LoVo (cell line): ENCODE data around the gene SEC16A.
"Not testable (repeated sequence)": the region's sequence is repeated elsewhere in the genome, so short reads cannot be mapped to it uniquely, and the experiment has no call there.

Source experiments
- DNase-seq: peaks from one replicate; pipeline ENCODE4 v3.0.0-alpha.2; 2016; ENCODE audit warnings: low spot score

SEC16A gene

DNA sequence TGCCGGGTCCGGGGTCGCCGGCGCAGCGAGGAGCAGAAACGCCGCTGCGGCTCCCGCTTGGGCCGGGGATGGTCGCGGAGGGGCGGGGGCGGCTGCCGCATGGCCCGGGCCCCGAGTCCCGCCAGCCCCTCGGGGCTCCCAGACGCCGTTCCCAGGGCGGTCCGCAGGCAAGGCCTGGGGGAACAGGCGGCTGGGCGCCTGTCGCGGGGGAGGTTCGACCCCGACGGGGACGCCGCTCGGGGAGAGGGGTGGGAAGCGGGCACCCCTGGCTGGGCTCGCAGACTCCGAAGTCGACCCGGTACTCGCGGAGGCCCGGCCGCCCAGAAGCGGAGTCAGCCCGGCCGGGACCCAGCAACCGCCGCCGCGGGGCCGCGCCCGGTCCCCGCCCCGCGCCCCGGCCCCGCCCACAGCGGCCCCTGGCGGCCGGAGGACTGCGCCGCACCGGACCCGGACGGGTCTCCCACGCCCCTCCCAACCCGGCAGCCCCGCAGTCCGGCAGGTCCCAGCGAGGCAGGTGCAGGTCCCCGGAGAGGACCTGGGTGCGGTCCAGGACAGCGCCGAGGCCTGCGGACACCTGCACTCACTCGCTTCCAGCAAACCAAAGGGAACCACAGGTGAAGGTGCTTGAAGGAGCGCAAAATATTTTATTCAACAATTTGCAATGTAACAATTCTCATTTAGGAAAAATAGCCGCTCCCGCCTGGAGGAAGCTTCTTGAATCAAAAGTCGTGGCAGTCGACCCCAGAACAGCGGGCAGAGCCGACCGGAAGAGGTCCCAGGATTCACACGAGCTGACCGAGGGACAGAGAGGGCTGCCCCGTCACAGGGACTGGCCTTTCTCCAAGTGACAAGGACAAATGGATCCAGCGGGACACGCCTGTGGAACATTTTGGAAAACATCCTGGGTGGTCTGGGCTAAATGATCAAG is 43.1 kb downstream of the SEC16A start, which contains the start of gene INPP5E:
Gene INPP5E (minus strand): TSS at position 365 of the 928 bp plus-strand sequence. CDS start 426 bp downstream, outside the sequence.
- peak; percentile 68 for DNase-seq

GRCh38 chr9:136438548-136439480 is 44.0 kb downstream of the SEC16A start:
- DNase-seq, result peak; percentile 22

GRCh38 chr9:136437839-136438547 is 44.8 kb downstream of the SEC16A start:
- DNase-seq, result no peak

DNA sequence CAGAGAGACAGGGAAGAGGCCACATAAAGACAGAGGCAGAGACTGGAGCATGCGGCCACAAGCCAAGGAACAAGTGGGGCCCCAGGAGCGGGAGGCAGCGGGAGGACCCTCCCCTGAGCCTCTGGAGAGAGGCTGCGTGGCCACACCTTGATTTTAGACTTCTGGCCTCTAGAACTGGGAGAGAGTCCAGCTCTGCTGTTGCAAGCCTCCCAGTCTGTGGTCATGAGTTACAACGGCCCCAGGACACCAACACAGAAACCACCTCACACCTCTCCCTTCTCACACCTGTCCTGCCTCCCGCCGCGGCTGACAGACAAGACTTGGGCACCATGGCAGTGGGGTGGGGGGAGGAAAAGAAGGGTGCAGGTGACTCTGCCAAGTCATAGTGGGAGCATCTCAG is 45.4 kb downstream of the SEC16A start:
- DNase-seq, result no peak

GRCh38 chr9:136436055-136436634 is 46.7 kb downstream of the SEC16A start:
- no peak for DNase-seq

- no peak for DNase-seq
These were observed 48.2 kb downstream of the SEC16A start for GRCh38 chr9:136434580-136435169.

DNA sequence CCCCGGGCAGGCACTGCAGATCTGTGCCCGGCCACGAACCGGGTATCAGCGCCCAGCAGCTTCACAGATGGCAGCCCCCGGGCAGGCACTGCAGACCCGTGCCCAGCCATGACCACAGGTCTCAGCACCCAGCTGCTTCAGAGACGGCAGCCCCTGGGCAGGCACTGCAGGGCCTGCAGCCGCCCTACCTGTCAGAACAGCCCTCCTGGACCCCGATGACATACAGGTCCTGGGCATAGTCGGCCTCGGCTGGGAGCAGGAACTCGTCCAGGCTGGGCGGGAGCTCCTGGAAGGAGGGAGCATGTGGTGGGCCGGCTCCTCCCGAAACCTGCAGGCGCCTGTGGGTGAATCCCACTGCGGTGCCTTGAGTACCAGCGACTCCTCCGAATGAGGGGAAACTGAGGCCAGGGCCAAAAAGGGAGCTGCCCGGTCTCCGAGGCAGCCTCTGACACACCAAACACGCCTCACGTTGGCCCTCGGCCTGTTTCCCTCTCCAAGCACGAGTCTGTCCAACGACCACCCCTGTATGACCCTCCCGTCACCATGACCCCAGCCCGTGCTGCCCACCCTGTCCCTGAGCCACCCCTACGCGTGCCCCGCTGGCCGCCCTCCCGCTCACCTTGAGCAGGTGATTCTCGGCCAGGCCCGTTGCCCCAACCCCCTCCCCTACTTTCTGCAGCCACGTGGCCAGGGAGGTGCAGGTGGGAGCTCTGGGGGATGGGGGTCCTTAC is 48.8 kb downstream of the SEC16A start:
- DNase-seq, result no peak

DNA sequence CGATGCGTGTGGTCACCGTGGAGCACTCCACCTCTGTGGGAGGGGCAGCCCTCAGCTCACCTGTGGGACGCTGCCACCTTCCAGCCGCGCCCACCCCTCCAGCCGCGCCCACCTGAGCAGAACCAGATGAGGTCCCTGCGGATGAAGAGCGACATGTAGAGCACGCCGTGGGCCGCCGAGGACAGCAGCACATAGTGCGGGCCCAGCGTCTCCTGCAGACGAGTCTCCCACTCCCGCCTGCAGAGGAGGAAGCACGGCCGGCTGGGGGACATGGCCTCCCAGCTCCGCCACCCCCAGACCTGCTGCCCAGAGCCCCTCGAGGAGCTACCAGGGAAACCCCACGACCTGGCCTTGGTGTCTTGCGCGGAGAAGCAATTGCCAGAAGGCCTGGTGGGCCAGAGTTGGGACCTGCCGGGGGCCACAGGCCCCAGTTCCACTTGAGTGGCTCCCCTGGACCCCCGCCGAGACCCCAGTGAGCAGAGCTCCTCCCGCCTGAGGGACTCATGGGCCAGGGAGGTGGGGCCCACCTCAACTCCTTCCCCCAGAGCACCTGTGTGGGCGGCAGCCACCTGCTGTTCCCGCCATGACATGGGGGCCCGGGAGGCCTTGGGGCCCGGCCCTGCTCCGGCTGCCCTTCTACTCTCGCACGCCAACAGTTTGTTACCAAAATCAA is 49.7 kb downstream of the SEC16A start:
- no peak for DNase-seq

GRCh38 chr9:136432591-136432990 is 50.2 kb downstream of the SEC16A start:
- no peak for DNase-seq

DNA sequence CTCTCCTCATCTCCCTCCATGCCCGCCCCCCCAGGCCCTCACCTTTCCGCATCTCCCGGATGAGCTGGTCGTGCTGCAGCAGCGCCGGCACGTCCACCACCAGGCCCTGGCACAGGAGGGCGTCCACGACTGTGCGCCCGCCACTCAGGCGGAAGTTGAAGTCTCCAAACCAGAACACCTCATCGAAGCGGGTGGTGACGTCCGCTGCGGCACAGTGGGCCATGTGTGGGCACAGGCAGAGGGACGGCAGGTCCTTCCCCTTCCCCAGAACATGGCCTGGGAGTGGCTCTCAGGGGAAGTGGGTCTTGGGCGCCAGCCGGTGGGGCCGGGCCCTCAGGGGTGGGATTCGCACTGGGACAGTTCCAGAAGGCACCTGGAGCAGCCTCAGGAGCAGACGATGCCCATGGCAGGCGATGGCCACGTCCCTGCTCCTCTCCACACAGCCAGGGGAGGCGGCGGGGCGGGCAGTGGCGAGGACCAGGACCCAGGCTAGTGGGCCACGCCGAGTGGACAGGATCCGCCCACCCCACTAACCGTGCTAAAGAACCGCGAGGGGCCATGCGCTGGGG is 51.0 kb downstream of the SEC16A start:
- DNase-seq, result no peak

- DNase-seq, result no peak
These were observed 52.1 kb downstream of the SEC16A start for GRCh38 chr9:136430588-136431234.

DNA sequence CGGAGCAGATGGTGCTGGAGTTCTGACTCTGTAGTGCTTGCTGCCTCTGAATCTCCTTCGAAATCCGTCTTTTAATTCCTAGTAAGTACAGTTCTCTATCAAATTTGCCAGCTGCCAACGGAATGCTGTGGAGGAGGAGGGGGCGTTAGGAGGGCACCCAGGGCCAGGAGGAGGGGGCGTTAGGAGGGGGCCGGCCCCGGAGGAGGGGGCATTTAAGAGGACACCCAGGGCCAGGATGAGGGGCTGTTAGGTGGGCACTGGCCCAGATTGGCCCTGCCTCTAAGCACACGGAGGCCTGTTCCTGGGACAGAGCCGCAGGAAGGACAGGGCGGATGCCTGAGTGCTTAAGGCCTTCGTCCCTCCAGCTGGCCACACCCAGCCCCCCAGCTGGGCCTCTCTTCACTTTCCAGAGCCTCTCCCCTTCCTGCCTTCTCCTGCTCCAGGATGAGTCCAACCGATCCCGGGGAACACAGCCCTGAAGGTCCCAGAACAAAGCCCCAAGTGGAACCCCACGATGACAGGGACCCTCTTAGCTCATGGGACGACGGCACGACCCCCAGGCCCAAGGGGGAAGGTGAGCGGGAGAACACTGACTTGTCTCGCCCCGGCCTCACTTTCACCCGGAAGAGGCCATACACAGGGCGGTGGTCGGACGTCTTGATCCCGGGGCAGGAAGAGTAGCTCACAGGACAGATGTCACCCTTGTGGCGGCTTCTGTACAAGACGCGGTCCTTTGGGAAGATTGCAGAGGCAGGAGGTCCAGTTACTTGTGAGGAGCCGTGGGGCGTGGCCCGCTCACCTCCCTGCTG is 53.0 kb downstream of the SEC16A start:
- no peak for DNase-seq

DNA sequence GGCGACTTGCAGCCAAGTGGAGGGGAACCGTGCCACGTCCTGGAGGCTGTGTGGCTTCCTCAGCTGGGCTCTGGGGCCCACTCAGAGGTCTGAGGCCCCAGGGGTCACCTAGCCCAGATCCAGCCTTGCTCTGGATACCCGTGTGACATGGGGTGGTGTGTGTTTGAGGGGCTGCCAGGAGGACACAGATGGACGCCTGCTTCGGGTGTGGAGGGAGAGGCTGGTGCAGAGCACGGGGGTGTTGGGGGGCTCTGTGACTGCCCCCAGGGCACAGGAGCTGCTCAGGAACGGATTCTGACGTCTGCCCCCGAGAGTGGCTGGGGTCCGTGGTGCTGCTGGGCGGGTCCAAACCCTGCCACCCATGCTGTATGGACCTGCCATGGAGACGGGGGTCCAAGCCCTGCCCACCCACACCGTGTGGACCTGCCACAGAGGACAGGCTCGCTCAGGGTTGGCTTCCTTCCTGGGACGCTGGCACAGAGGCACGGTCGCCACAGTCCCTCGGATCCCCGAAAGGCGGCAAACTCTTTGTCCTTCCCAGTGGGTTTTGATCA is 53.7 kb downstream of the SEC16A start:
- no peak for DNase-seq

GRCh38 chr9:136426787-136427186 is 56.1 kb downstream of the SEC16A start:
- DNase-seq, result no peak

DNA sequence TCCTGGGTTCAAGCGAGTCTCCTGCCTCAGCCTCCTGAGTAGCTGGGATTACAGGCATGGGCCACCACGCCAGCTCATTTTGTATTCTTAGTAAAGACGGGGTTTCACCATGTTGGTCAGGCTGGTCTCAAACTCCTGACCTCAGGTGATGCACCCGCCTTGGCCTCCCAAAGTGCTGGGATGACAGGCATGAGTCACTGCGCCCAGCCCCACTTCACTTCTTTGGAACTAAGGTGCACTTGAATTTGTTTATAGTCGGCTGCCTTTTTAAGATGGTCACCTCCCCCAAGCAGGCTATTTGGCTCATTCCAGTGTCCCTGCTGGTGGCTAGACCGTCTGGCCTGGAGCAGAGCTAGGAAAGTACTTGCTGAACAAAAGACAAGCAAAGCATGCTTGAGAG is 57.5 kb downstream of the SEC16A start:
- DNase-seq, result not testable (repeated sequence)

- DNase-seq, result no peak
These were observed 58.0 kb downstream of the SEC16A start for GRCh38 chr9:136424750-136425362.

GRCh38 chr9:136423432-136424146 is 59.3 kb downstream of the SEC16A start:
- DNase-seq, result no peak
